Kidney epithelial cell (primary cell): ENCODE measurements around the gene ANKFY1. TPM values are rescaled to one million over a fixed set of nuclear protein-coding genes. Genes with fewer than 3 reads are reported as not detected.

Experiments
- DNase-seq: peaks from one replicate; pipeline ENCODE4 v3.0.0-alpha.2; 2010; ENCODE audit warnings: low read depth
- H3K27me3 ChIP-seq: 2 replicates; pipeline ENCODE4 v1.6.0; 2011; ENCODE audit warnings: low read length; ENCODE audit not compliant: control insufficient read depth, insufficient read depth
- H3K36me3 ChIP-seq: 2 replicates; pipeline ENCODE4 v1.5.1; 2011; ENCODE audit warnings: low read length; ENCODE audit not compliant: control insufficient read depth, insufficient read depth
- H3K4me3 ChIP-seq: 2 replicates; pipeline ENCODE4 v1.5.1; 2011; ENCODE audit warnings: low read depth, mild to moderate bottlenecking, control low read depth, low read length
- total RNA-seq: library from RNA; depleted of rRNA; stranded (reverse); fragments of >200 nt; gene quantifications from 2 replicates; pipeline ENCODE4 v1.2.3, GENCODE V29; 2015
- TF ChIP-seq, protein P1 (sequence below): IDR thresholded peaks from 2 replicates; pipeline ENCODE4 v1.5.1; 2011; ENCODE audit warnings: mild to moderate bottlenecking, moderate library complexity, low read length, control low read depth, inconsistent platforms; ENCODE audit not compliant: insufficient read depth, poor library complexity, severe bottlenecking

ANKFY1 gene
- total RNA-seq, 1 donor from 2014 or later = 39.4 TPM

DNA sequence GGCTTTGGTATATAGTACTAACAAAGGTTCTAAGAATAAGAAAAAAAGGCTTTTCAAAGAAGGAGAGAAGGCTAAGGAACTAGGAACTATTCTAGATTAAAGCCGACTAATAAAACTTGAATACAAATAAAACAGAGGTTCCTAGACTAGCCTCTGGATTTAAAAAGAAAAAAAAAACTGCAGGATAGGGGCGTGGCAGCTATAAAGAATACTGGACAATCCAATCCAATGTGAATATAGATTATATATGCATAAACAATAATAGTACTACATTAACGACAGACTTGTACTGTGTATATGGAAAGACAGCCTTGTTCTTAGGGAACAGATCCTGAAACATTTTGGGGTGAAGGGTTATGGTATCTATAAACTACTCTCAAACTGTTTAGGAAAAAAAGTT, 23.9 kb upstream of the ANKFY1 start:
- H3K36me3 ChIP-seq = no peaks in the 10 kb centered on the region
- TF ChIP-seq, protein P1, sequence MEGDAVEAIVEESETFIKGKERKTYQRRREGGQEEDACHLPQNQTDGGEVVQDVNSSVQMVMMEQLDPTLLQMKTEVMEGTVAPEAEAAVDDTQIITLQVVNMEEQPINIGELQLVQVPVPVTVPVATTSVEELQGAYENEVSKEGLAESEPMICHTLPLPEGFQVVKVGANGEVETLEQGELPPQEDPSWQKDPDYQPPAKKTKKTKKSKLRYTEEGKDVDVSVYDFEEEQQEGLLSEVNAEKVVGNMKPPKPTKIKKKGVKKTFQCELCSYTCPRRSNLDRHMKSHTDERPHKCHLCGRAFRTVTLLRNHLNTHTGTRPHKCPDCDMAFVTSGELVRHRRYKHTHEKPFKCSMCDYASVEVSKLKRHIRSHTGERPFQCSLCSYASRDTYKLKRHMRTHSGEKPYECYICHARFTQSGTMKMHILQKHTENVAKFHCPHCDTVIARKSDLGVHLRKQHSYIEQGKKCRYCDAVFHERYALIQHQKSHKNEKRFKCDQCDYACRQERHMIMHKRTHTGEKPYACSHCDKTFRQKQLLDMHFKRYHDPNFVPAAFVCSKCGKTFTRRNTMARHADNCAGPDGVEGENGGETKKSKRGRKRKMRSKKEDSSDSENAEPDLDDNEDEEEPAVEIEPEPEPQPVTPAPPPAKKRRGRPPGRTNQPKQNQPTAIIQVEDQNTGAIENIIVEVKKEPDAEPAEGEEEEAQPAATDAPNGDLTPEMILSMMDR = no peak
- no peaks in the 10 kb centered on the region for H3K27me3 ChIP-seq
- H3K4me3 ChIP-seq = no peak overlapping the region
- DNase-seq = no peak

DNA sequence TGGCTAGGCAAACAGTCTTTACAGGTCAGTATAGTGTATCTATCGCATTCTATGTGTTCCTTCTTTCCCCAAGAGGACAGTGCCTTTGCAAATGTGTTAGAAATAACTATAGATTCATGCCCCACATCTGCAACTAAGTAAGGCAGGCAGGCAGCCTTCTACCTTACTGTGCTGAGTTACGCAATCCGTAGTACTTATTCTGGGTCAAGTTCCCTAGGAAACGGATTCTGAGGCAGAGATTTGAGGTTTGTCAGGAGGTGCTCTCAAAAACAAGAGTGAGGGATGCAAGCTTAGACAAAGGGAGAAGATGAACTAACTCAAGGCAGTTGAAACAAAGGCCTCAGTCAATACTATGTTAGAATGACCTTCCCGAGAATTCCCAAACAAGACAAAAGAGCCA, 12.7 kb upstream of the ANKFY1 start:
- TF ChIP-seq, protein P1 = no peak
- H3K4me3 ChIP-seq = no peak overlapping the region
- H3K27me3 ChIP-seq = no peaks in the 10 kb centered on the region
- DNase-seq = no peak
- no peaks in the 10 kb centered on the region for H3K36me3 ChIP-seq

DNA sequence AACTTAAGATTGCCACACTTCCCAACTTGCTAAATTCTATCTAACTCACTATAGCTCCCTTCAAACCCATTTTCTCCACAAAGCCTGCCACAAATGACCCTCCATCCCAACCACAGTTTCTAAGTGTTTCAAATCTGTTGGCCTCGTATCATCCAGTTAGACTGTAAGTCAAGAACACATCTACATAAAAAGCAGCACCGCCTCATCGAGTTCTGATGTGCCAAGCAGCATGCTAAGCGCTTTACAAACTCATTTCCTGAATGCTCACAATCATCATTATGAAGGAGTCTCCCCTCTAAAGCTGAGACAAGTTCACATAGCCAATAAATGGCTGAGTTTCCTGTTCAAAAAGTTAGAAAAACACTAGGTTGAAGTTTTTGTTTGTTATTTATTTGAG, 9.2 kb upstream of the ANKFY1 start:
- TF ChIP-seq, protein P1 = no peak

DNA sequence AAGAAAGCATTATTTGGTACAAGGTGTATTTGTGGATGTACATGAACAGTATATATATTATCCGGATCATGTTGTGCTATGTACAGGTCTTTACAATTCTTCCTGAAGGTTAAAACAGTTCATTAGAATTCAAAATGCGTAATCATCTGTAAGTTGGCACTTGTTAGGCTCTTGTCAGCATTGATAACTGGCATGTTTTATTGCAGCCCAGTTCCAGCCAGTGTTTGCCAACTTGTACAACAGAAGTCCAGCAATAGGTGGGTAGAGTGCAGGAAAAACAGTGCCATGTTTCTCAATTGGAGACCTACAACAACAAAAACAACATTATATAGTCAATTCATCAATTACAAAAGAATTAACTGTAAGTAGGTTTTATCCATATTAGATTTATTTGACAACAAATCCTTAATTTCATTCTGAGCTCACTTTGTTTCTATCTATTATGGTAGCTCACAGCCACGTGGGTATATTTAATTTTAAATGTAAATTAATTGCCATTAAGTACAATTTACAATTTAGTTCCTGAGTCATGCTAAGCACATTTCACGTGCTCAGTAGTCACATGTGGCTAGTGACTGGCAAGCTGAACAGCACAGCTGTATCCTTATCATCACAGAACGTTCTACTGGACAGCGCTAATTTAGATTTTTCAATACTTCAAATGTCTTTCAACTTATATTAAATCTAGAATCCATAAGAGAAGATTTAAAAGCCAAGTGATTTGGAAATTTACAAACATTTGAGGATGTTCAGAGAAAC, 8.6 kb upstream of the ANKFY1 start:
- H3K27me3 ChIP-seq = no peaks in the 10 kb centered on the region
- H3K4me3 ChIP-seq = no peak overlapping the region
- peaks cover 1% of the 10 kb centered on the region for H3K36me3 ChIP-seq
- TF ChIP-seq, protein P1 = no peak
- no peak for DNase-seq

More for the DNA sequence above, 9.2 kb upstream of the ANKFY1 start:
- no peak for DNase-seq
- H3K27me3 ChIP-seq = no peaks in the 10 kb centered on the region
- no peak overlapping the region for H3K4me3 ChIP-seq
- H3K36me3 ChIP-seq = no peaks in the 10 kb centered on the region

DNA sequence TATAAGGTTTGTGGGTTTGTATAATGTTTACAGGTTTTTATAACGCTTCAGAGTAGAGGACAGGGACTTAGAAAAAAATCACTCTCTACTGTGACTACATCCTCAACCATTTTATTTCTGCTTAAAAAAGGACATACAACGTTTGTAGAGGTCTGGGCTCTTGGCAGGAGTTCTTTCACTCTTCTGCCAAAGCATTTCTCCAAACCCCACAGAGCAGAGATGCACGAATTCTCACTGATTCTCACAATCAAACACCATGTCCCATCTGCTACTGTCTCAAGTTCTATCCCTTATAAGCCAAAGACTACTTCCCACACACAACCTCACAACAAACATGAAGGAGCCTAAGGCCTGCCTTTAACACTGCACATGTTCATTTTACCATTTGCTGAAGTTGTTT, 7.0 kb upstream of the ANKFY1 start:
- TF ChIP-seq, protein P1 = no peak
- Histone ChIP-seq H3K4me3 (no peak overlapping the region), H3K27me3 (no peaks in the 10 kb centered on the region), H3K36me3 (peaks cover 2% of the 10 kb centered on the region)
- DNase-seq = no peak

DNA sequence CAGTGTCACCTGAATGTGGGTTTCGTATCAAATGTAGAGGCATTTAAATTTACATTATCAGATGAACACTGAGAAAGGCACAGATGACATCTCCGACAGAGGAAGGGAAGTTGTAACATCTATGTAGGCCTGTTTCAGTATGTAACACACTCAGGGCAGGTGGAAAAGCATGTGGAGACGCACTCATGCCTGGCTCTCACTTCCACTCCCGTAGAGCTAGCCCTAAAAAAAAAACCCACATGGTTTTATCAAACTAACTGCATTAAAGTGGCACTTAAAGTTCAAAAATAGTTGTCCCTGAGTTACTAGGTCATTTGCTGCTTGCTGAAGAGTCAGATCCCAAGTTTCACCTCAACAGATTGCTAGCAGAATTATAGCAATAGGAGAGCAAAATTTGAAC, 6.1 kb upstream of the ANKFY1 start:
- Histone ChIP-seq H3K4me3 (no peak overlapping the region), H3K27me3 (no peaks in the 10 kb centered on the region), H3K36me3 (peaks cover 2% of the 10 kb centered on the region)
- TF ChIP-seq, protein P1 = no peak
- no peak for DNase-seq
